Measurements from ENCODE around the gene MBD2. TPM values are rescaled to one million over a fixed set of nuclear protein-coding genes. Genes with fewer than 3 reads are reported as not detected.

Gene MBD2
- total RNA-seq, 2 donors from 2014 or later: 206 to 207 TPM

DNA sequence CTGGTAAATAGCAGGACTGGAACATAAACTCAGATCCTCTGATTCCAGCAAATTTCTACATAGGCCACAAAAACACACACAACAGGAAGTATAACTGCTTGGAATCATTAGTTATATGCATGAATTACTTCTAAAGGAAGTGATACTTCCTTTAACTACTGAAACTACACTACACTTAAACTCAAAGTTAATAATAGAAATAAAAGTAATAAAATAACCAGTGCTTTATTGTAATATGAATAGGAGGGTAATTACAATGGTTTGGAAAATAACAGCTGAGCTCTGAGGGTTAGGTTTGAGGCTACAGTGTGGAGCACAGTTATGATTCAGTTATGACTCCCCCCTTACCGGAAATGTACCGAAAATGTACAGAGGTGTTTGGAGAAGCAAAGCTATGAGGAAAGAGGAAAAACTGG lies 26.4 kb upstream of the MBD2 start:
- Mint-ChIP-seq H3K36me3 (ENCODE audit: insufficient read depth in 2 of 2) (peaks cover 0 to 3% of the 10 kb centered on the region in 2 donors), H3K9me3 (peaks cover 0 to 2% of the 10 kb centered on the region in 2 donors), H3K4me3 (peak overlapping the region in 1 of 2 donors; percentile 13), H3K27me3 (ENCODE audit: low read depth) (no peaks in the 10 kb centered on the region), H3K4me1 (ENCODE audit: low read depth) (peaks cover 38% of the 10 kb centered on the region), H3K27ac (peak overlapping the region; percentile 21)
- DNase-seq (no peak), ATAC-seq (replicated peaks in 1 of 2) (peak; percentile 59 to 66)

DNA sequence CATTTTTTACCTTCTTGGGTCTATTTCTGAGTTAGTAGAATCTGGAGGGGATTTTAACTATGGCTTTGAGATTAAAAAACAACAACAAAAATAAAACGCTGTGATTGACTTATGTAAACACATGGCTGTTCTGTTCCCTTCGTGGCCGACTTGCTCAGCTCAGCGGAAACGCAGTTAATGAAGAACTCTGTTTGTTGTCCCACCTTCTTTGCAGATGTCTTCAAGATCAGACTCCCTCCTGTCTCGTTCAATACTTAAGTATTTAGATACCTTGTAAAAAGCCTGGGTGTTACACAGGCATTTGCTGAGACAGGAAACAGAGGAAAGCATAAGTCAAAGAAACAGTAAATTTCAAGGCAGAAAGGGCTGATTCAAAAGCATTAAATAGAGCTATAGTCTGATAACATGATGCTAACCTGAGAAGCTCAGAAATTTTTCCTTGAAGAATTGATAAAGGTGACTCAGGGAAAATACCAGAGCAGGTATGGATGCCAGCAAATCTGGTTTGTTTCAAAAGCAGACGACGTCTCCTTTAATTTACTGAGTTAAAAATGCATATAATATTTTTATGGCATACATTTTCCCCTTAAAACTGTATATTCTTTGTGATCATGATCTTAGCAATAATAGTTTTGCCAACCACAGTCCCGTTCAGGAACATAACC lies 23.2 kb upstream of the MBD2 start:
- ATAC-seq (replicated peaks in 1 of 2): no peak
- Mint-ChIP-seq H3K27ac (peak overlapping the region; percentile 76), H3K27me3 (ENCODE audit: low read depth) (no peaks in the 10 kb centered on the region), H3K4me3 (peak overlapping the region; percentile 69 to 77), H3K4me1 (ENCODE audit: low read depth) (peaks cover 38% of the 10 kb centered on the region), H3K36me3 (ENCODE audit: insufficient read depth in 2 of 2) (peaks cover 0 to 3% of the 10 kb centered on the region in 2 donors), H3K9me3 (peaks cover 0 to 2% of the 10 kb centered on the region in 2 donors)
- no peak for DNase-seq

DNA sequence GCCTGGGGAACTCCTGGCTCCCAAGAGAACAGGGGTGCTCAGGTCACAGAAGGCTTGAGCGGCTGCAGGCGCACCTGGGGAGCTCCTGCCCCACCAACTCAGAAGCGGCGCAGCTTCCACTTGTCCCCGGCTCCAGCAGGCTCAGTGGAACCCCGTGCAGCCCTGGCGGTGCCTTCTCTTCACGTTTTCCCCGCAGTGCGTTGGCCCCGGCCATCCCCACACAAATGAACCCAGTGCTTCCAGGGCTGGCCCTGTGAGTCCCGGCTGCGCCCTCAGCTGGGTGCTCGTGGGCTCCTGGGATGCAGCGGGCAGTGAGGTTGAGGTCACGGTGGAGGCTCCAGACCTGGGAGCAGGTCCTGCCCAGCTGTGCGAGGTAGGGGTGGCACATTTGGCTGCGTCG lies 17.9 kb upstream of the MBD2 start:
- Mint-ChIP-seq H3K36me3 (ENCODE audit: insufficient read depth in 2 of 2) (no peaks in the 10 kb centered on the region), H3K9me3 (no peaks in the 10 kb centered on the region), H3K27ac (no peak overlapping the region), H3K4me1 (ENCODE audit: low read depth) (peaks cover 14% of the 10 kb centered on the region), H3K4me3 (no peak overlapping the region), H3K27me3 (ENCODE audit: low read depth) (no peaks in the 10 kb centered on the region)
- ATAC-seq (replicated peaks in 1 of 2) (no peak), DNase-seq (no peak)

DNA sequence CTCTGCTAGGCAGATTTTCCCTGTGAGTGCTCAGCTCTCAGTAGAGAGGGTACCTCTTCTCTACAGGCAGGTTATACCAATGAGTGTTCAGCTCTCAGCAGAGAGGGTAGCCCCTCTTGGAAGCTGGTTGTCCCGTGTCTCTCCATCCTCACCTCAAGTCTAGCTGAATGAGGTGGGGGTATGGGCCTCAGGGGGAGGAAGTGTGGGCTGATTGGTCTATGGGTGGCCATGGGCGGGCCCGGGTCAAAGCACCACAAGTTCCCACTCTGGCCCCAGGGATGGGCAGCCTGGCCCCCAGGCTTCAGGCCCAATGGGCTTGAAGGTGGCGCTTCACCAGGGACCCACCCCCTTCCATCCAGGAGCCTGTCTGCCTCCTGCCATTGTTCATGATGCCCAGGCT lies 17.0 kb upstream of the MBD2 start:
- no peak overlapping the region for H3K27ac Mint-ChIP-seq
- H3K4me1 Mint-ChIP-seq (ENCODE audit: low read depth): peaks cover 6% of the 10 kb centered on the region
- H3K9me3 Mint-ChIP-seq: no peaks in the 10 kb centered on the region
- no peak overlapping the region for H3K4me3 Mint-ChIP-seq
- ATAC-seq (replicated peaks in 1 of 2): no peak
- no peaks in the 10 kb centered on the region for H3K36me3 Mint-ChIP-seq (ENCODE audit: insufficient read depth in 2 of 2)
- no peak for DNase-seq
- H3K27me3 Mint-ChIP-seq (ENCODE audit: low read depth): no peaks in the 10 kb centered on the region

DNA sequence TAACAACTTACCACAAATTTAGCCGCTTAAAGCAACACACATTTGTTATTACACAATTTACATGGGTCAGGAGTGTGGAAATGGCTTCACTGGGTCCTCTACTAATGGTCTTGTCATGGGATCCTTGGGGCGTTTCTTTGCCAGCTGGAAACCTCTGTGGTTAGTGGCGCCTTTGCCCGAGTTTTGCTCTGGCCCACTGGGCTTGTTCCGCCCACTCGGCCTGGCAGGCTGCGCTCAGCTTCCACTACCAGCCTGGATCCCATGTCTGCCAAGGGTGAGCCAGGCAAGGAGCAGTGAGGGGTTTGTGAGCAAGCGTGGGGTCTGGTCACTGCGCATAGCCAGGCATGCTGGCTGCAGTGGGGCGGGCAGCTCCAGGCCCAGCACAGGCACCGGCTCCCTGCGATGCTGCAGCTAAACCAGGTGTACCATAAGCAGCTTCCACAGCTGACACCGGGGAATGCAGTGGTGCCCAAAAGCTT lies 16.2 kb upstream of the MBD2 start:
- Mint-ChIP-seq H3K9me3 (no peaks in the 10 kb centered on the region), H3K27ac (no peak overlapping the region), H3K4me1 (ENCODE audit: low read depth) (no peaks in the 10 kb centered on the region), H3K36me3 (ENCODE audit: insufficient read depth in 2 of 2) (no peaks in the 10 kb centered on the region), H3K4me3 (no peak overlapping the region), H3K27me3 (ENCODE audit: low read depth) (no peaks in the 10 kb centered on the region)
- DNase-seq (no peak), ATAC-seq (replicated peaks in 1 of 2) (no peak)

DNA sequence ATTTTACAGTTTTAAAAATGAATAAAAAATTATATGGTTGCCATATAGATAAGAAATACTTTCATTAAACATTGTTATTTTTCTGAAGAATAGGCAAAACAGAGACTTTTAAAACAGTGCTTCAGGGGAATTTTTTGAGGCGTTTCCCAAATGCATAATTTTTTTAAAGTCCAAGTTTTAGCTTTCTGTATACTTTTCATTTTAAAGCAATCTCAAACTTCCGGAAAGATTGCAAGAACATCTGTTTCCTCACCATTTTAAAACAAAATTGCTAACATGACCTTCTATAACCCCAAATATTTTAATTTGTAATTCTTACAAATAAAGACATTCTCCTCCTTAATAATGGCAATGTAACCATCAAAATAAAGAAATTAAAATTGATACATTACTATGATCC lies 15.1 kb upstream of the MBD2 start:
- Mint-ChIP-seq H3K27me3 (ENCODE audit: low read depth) (peaks cover 2% of the 10 kb centered on the region), H3K4me3 (no peak overlapping the region), H3K4me1 (ENCODE audit: low read depth) (no peaks in the 10 kb centered on the region), H3K27ac (no peak overlapping the region), H3K9me3 (no peaks in the 10 kb centered on the region), H3K36me3 (ENCODE audit: insufficient read depth in 2 of 2) (no peaks in the 10 kb centered on the region)
- no peak for DNase-seq
- no peak for ATAC-seq (replicated peaks in 1 of 2)

DNA sequence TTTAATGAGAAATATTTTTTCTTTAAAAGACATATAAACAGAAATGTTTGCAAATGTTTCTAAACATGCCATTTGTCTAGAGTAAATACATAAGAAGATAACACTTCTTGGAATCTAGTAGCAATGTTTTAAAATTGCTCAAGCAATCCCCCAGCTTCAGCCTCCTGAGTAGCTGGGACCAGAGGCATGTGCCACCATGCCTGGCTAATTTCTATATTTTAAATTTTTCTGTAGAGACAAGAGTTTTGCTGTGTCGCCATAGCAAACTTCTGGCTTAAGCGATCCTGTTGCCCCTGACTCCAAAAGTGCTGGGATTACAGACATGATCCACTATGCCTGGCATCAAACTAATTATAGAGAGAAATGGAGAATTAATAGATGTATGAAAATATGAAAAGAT lies 14.6 kb upstream of the MBD2 start:
- peaks cover 6% of the 10 kb centered on the region for H3K27me3 Mint-ChIP-seq (ENCODE audit: low read depth)
- H3K27ac Mint-ChIP-seq: no peak overlapping the region
- H3K4me1 Mint-ChIP-seq (ENCODE audit: low read depth): no peaks in the 10 kb centered on the region
- H3K36me3 Mint-ChIP-seq (ENCODE audit: insufficient read depth in 2 of 2): no peaks in the 10 kb centered on the region
- H3K9me3 Mint-ChIP-seq: no peaks in the 10 kb centered on the region
- DNase-seq (no peak), ATAC-seq (replicated peaks in 1 of 2) (no peak)
- no peak overlapping the region for H3K4me3 Mint-ChIP-seq

DNA sequence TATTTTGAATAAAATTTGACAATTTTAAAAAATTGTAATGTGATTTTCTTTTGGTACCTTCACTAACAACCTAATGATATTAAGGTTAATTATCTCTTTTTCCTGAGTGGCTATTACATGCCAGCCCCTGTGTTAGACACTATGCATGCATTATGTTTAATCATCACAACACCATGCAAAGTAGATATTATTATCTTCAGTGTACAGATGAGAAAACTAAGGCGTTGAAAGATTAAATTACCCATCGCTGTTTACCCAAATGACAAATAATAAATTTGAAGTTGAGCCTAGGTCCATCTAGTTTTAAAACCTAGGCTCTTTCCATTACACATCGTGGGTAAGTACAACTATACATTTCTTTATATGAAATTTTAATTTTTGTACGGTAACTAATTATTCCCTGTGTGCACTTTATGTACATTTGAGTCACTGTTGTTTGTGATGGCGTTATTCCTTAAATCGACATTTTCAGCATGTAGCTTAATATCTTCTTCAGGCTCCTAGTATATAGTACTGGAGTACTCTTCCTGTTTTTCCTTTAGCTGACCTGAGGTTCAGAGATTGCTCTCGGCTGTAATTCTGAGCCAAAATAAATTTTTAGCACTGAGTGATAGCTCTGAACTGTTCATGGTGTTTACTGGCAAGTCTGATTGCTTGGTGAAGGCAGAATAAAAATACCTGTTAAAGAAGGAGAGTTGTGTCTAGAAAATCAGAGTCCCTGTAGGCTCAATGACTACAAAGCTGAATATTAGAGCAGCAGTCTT lies 13.9 kb upstream of the MBD2 start:
- no peaks in the 10 kb centered on the region for H3K4me1 Mint-ChIP-seq (ENCODE audit: low read depth)
- ATAC-seq (replicated peaks in 1 of 2) (no peak), DNase-seq (no peak)
- H3K36me3 Mint-ChIP-seq (ENCODE audit: insufficient read depth in 2 of 2): no peaks in the 10 kb centered on the region
- H3K27me3 Mint-ChIP-seq (ENCODE audit: low read depth): peaks cover 6% of the 10 kb centered on the region
- H3K9me3 Mint-ChIP-seq: no peaks in the 10 kb centered on the region
- H3K27ac Mint-ChIP-seq: no peak overlapping the region
- no peak overlapping the region for H3K4me3 Mint-ChIP-seq

DNA sequence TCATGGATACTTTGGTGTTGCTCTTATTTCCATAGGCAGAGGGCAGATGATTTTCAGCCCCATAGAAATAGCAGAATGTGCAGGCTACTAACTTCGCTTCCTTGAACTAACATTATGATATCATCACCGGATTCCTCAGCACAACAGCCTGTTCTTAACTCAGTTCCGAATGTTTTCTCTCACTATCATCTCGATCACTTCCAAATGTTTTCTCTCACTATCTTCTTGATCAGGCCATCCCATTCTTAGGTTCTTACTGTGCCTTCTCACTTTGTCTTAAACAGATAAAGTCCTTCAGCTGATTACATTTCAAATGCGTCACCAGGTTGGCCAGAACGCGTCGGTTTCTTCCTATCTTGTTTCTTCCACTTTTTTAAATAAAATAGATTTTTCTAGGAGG lies 11.4 kb upstream of the MBD2 start:
- DNase-seq: no peak
- no peak overlapping the region for H3K27ac Mint-ChIP-seq
- no peaks in the 10 kb centered on the region for H3K4me1 Mint-ChIP-seq (ENCODE audit: low read depth)
- no peaks in the 10 kb centered on the region for H3K36me3 Mint-ChIP-seq (ENCODE audit: insufficient read depth in 2 of 2)
- H3K27me3 Mint-ChIP-seq (ENCODE audit: low read depth): peaks cover 6% of the 10 kb centered on the region
- ATAC-seq (replicated peaks in 1 of 2): no peak
- no peak overlapping the region for H3K4me3 Mint-ChIP-seq
- no peaks in the 10 kb centered on the region for H3K9me3 Mint-ChIP-seq

DNA sequence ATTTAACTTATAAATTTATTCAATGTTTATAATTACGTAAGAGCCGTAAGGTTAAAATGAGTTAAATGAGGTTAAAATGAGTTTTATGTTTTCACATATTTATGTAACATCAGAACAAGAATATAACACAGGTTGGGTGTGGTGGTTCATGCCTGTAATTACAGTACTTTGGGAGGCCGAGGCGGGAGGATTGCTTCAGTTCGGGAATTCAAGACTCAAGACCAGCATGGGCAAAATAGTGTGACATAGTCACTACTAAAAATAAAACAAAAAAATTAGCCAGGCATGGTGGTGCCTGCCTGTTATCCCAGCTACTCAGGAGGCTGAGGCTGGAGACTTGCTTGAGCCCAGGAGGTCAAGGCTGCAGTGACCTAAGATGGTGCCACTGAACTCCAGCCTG lies 9.3 kb upstream of the MBD2 start:
- DNase-seq (no peak), ATAC-seq (replicated peaks in 1 of 2) (no peak)
- Mint-ChIP-seq H3K4me3 (no peak overlapping the region), H3K27me3 (ENCODE audit: low read depth) (peaks cover 6% of the 10 kb centered on the region), H3K9me3 (no peaks in the 10 kb centered on the region), H3K4me1 (ENCODE audit: low read depth) (peaks cover 12% of the 10 kb centered on the region), H3K36me3 (ENCODE audit: insufficient read depth in 2 of 2) (no peaks in the 10 kb centered on the region), H3K27ac (no peak overlapping the region)

DNA sequence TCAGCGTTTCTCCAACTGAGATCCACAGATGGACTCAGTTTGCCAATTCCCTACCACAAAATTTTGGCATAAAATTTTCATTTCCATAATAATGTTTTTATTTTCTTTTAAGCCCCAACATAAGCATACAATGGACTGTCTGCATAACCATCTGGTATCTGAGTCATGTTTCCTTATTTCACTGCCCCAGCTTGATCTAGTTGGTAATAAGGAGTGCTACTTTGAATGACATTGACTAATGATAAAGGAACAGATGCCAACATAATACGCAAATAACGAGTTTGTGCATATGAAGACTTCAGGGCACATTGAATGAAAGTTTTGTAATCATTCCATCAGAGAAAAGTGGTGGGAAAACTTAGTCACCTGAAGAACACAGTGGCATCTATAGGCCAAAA lies 8.8 kb upstream of the MBD2 start:
- DNase-seq (no peak), ATAC-seq (replicated peaks in 1 of 2) (no peak)
- peaks cover 6% of the 10 kb centered on the region for H3K27me3 Mint-ChIP-seq (ENCODE audit: low read depth)
- H3K9me3 Mint-ChIP-seq: no peaks in the 10 kb centered on the region
- no peaks in the 10 kb centered on the region for H3K36me3 Mint-ChIP-seq (ENCODE audit: insufficient read depth in 2 of 2)
- H3K27ac Mint-ChIP-seq: no peak overlapping the region
- peaks cover 14% of the 10 kb centered on the region for H3K4me1 Mint-ChIP-seq (ENCODE audit: low read depth)
- H3K4me3 Mint-ChIP-seq: no peak overlapping the region

DNA sequence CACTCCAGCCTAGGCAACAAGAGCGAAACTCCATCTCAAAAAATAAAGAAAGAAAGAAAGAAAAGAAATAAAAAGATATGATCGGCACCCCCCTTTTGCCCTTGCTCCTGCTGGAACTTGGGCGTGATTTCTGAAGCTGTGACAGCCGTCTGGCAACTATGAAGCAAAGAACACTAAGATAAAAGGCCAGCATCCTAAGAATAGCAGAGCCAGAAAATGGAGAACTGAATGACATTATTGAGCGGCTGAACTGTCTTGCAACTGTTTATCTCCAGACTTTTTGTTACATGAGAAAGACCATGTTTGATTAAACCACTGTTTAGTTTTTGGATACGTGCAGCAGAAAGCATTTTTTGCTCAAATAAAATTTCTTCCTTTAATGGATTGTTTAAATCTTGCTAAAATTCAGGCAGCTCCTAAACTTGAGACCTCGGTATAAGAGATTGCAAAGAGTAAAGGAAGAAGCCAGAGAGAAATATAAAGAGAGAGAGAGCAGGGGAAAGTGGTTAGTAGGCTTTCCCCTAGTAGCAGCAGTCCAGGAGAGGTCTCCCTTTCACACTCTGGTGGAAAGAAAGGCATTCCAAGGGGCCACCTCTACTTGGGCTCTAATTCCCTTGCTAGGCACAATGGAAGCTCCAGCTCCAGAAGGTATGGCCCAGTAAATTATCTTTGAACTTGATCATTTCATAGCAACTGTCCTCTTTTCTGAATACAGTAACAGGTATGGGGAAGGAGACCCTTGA lies 8.2 kb upstream of the MBD2 start:
- Mint-ChIP-seq H3K9me3 (no peaks in the 10 kb centered on the region), H3K36me3 (ENCODE audit: insufficient read depth in 2 of 2) (no peaks in the 10 kb centered on the region), H3K27ac (no peak overlapping the region)

DNA sequence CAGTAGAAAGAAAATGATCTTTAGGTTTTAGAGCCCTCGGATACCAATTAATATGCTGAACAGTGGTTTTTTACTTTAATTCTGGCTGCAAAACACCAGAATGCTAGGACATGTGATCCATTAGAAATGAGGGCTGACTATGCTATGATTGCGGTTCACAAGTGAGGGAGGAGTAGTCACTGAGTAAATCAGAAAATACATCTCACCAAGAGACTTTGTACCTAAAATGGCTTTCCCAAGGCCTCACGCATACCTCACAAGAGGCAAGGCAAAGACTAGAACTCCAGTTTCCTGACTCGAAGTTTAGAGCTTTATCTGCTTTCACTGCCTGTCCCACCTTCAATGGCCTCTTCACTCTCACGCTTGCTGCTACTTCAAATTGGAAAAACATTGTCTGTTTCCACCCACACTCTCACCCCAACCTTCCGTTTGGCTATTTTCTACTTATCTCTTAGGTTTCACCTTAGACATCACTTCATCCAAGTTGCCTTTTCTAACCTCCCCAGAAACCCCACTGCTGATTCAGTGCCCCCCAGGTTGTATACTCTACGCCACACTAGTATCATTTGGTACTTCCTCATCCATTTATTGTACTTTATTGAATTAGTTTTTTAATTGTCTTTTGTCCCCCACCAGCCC lies 5.1 kb upstream of the MBD2 start:
- Mint-ChIP-seq H3K36me3 (ENCODE audit: insufficient read depth in 2 of 2) (no peaks in the 10 kb centered on the region), H3K27me3 (ENCODE audit: low read depth) (peaks cover 3% of the 10 kb centered on the region), H3K9me3 (no peaks in the 10 kb centered on the region), H3K27ac (peak overlapping the region; percentile 16), H3K4me1 (ENCODE audit: low read depth) (peaks cover 20% of the 10 kb centered on the region), H3K4me3 (peak overlapping the region; percentile 22 to 64)
- DNase-seq (peak; percentile 16 to 19), ATAC-seq (replicated peaks in 1 of 2) (peak; percentile 42 to 69)

More for the DNA sequence above, 8.2 kb upstream of the MBD2 start:
- H3K4me3 Mint-ChIP-seq: no peak overlapping the region
- peaks cover 6% of the 10 kb centered on the region for H3K27me3 Mint-ChIP-seq (ENCODE audit: low read depth)
- ATAC-seq (replicated peaks in 1 of 2): no peak
- DNase-seq: no peak
- H3K4me1 Mint-ChIP-seq (ENCODE audit: low read depth): peaks cover 14% of the 10 kb centered on the region
